T1000 (cell line): Measurements from ENCODE around the gene CNGB1.
"Not testable (repeated sequence)": the region's sequence is repeated elsewhere in the genome, so short reads cannot be mapped to it uniquely, and the experiment has no call there.

Experiments used
- DNase-seq: peaks from one replicate; lab custom pipeline; 2025; ENCODE audit warnings: mixed read lengths; lab: John Stamatoyannopoulos, UW

The CNGB1 gene

GRCh38 chr16:57952909-57953308, 18.0 kb downstream of the CNGB1 start:
- DNase-seq, result no peak

DNA sequence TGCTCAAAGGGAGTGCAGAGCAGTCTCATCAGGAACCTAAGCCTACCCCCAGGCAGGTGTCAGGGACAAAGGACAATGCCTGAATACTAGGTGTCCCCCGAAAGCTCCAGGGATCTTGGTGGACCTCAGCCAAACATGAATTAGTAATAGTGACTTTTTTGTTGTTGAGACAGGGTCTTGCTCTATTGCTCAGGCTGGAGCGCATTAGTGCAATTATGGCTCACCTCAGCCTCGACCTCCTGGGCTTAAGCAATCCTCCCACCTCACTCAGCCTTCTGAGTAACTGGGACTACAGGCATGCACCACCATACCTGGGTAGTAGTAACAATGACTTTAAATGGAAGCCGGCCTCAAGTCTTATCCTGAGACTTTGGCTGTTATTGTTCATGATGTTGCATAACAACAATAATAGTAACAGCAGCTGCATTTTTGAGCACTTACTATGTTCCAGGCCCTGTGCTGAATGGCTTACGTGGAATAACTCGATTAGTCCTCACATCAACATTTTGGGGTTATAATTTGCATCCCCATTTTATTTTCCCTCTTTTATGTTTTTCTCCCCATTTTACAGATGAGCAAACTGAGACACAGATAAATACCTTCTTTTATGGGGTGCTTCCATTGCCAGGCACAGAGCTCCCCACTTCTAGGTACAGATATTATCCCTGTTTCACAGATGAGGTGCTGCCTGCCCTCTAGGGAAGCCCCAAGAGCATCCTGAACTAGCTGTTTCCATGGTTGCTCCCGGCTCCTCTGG, 19.5 kb downstream of the CNGB1 start:
- no peak for DNase-seq

DNA sequence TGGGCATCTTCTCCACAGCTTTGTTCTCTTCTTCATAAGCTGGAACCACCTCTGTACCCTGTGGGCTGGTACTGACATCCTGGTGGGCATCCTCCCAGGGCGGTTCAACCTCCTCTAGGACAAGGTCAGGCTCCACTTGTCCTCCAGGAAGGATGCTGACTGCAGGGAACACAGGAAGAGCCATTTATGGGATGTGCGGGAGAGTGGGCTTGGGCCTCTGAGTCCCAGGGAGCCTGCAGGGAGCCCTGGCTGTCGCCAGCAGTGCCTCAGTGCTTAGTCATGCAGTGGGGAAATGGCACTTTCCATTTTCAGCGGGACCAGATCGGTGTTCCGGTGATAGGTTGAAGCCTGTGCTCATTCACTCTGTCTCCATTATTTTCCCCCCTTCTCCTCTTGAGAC, 20.5 kb downstream of the CNGB1 start:
- DNase-seq, result no peak

- no peak for DNase-seq
These were observed 21.2 kb downstream of the CNGB1 start for GRCh38 chr16:57949595-57950238.

- DNase-seq, result no peak
These were observed 21.9 kb downstream of the CNGB1 start for GRCh38 chr16:57949013-57949412.

- DNase-seq, result no peak
These were observed 22.9 kb downstream of the CNGB1 start for GRCh38 chr16:57948027-57948426.

GRCh38 chr16:57947261-57947660, 23.7 kb downstream of the CNGB1 start:
- DNase-seq, result no peak

GRCh38 chr16:57946181-57946801, 24.6 kb downstream of the CNGB1 start:
- DNase-seq, result no peak

DNA sequence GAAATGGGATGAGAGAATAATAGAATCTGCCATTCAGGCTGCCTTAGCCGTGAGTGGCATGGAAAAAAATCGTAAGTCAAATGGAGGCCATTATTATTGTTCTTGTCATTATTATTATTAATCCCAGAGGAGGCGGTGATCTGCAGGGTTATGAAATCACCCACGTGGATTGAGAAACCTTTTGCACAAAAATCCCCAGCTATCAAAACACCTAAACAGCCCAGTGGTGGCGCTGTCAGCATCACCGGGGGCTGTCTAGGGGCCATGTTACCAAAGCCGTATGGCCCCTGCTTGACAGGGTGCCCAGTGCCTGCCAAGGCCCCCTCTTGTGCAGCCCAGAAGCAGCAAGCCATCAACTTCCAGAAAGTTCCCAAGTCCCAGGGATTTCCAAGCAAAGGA, 25.2 kb downstream of the CNGB1 start:
- DNase-seq, result no peak

GRCh38 chr16:57944970-57945739, 25.8 kb downstream of the CNGB1 start:
- no peak for DNase-seq

- not testable (repeated sequence) for DNase-seq
These were observed 27.5 kb downstream of the CNGB1 start for GRCh38 chr16:57943381-57943780.

DNA sequence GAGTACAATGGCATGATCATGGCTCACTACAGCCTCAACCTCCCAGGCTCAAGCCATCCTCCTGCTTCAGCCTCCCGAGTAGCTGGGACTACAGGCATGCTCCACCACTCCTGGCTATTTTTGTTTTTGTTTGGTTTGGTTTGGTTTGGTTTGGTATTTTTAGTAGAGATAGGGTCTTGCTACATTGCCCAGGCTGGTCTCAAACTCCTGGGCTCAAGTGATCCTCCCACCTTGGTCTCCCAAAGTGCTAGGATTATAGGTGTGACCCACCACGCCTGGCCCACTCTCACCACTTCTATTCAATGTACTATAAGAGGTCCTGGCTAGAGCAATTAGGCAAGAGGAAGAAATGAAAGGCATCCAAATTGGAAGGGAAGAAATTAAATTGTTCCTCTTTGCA, 29.0 kb downstream of the CNGB1 start:
- not testable (repeated sequence) for DNase-seq

GRCh38 chr16:57941016-57941664, 29.8 kb downstream of the CNGB1 start:
- no peak for DNase-seq

DNA sequence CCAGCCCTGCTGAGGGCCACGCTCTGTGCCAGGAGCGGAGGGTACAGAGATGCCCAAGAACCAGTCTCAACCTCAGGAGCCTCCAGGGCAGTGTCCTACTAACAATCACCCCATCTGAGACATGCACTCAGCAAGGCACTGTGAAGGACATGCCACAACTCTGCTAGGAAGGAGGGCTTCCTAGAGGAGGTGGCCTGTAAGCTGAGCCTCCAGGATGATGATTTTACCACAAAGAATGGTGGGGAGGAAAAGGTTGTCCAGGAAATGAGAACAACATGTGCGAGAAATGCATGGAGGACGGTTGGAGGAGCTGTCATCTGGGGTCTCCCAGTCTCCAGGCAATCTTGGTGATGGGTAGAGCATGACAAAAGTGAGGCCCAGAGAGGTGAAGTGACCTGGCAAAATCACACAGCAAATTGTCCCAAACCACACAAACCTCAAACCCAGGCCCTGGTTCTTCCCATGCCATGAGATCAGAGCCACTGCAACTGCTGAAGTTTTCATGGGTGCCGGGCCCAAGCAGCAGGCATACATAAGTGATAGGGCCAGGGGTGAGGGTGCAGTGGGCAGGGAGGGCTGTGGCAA, 30.5 kb downstream of the CNGB1 start:
- DNase-seq, result no peak

- DNase-seq, result no peak
These were observed 31.1 kb downstream of the CNGB1 start for GRCh38 chr16:57939872-57940224.

DNA sequence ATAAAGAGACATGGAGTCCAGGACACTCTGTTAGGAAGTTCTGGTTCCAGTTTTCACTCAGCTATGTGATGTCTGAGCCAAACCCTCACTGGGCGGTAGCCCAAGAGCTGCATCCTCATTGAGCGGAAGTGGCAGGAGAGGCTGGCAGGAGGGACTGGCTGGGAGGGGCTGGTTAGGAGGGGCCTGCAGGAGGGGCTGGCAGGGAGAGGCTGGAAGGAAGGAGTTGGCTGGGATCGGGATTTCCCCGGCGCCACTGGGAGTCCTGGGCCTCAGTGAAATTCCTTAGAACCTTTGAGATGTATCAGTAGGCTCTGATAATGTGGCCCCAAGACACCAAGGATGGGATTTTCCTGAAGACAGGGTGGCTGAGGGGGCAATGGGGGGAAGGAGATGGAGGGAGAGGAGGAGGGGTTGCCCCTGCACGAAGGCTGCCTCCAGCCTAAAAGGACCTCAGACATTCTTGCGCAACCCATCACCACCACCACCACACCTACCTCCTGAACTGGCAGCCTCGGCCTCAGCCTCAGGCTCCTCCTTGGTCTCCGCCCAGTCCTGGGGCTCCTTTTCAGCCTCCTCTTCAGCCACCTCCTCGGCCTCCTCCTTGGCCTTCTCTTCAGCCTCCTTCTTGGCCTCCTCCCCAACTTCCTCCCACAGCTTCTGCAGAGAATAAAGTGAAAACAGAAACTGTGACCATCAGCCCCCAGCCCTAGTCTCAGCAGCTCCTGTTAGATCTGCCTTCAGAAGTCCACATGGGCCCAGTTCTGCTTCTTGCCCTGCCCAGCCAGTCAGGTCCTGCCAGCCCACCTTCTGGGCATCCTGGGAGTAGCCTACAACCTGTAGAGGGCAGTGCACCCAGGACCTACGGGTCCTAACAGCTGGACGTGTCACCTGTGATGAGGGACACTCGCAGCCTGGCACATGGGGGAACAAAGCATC, 31.7 kb downstream of the CNGB1 start:
- no peak for DNase-seq

DNA sequence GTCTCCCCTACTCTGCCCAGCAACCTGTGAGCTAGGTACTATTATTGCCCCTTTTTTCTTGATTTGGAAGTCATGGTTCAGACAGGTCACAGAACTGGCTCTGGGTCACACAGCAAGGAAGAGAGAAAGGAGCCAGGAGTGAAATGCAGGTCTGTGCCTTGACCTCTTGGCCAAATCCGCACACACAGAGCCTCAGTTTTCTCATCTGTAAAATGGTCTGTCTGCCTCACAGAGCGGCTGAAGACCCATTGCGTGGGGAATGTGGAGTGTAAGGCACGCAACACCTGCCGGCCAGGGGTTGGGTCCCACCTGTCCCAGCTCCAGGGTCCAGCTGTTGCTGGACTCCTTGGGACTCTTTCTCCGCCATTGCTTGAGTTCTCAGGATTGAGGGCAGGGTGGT, 32.4 kb downstream of the CNGB1 start:
- no peak for DNase-seq

DNA sequence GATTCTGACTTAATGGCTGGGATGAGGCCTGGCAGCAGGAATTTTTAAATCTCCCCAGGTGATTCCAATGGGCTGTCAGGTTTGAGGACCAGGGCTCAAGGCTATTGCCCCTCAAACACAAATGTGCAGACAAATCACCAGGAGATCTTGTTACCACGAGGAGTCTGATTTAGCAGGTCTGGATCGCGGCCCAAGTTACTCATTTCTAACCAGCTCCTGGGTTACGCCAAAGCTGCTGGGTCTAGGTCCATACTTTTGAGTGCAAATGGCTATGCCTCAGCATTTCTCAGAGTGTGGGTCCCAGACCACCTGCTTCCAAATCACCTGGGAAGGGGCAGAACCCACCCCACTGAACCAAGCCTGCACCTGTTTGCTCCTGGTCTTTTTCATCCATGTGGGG, 33.1 kb downstream of the CNGB1 start:
- DNase-seq, result no peak

GRCh38 chr16:57935904-57936303, 35.0 kb downstream of the CNGB1 start:
- DNase-seq, result no peak

DNA sequence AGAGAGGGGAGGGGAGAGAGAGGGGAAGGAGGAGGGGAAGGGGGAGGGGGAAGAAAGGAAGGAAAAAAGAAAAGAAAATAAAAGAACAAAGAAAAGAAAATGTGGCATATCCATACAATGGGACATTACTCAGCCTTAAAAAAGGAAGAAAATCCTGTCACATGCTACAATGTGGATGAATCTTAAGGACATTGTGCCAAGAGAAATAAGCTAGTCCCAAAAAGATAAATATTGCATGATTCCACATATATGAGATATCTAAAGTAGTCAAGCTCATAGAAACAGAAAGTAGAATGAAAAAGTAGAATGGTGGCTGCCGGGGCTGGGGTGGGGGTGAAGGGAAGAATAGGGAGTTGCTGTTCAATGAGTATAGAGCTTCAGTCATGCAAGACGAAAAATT, 40.4 kb downstream of the CNGB1 start:
- no peak for DNase-seq

DNA sequence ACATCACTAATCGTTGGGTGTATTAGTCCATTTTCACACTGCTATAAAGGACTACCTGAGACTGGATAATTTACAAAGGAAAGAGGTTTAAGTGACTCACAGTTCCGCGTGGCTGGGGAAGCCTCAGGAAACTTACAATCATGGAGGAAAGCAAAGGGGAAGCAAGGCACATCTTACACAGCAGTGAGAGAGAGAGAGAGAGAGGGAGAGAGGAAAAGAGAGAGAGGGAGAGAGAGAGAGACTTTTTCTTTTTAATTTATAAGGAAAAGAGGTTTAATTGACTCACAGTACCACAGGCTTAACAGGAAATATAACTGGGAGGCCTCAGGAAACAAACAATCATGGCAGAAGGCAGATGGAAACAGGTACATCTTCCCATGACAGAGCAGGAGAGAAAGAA, 41.7 kb downstream of the CNGB1 start:
- DNase-seq, result no peak
